Mesendoderm (in vitro differentiated cells): ENCODE measurements around the gene NACA.
A peak's percentile ranks its signal among the peaks of the same experiment; 100 is the strongest.
"Not testable (repeated sequence)": the region's sequence is repeated elsewhere in the genome, so short reads cannot be mapped to it uniquely, and the experiment has no call there.

Experiments
- DNase-seq: peaks from one replicate; pipeline ENCODE4 v3.0.0; 2013
- H2AK5ac ChIP-seq: 2 replicates; pipeline ENCODE4 v1.6.1; 2013; ENCODE audit warnings: low read length, inconsistent platforms
- H2BK120ac ChIP-seq: 2 replicates; pipeline ENCODE4 v1.6.1; 2013; ENCODE audit warnings: low read depth, mild to moderate bottlenecking, low read length, moderate library complexity, mixed read lengths
- H2BK15ac ChIP-seq: replicated peaks from 2 replicates; pipeline ENCODE4 v1.6.1; 2013; ENCODE audit warnings: low read depth, mild to moderate bottlenecking, moderate library complexity
- H2BK5ac ChIP-seq: 2 replicates; pipeline ENCODE4 v1.6.1; 2013; ENCODE audit warnings: low read length, inconsistent platforms
- H3K18ac ChIP-seq: 2 replicates; pipeline ENCODE4 v1.6.1; 2013; ENCODE audit warnings: mild to moderate bottlenecking, low read length, mixed read lengths
- H3K23ac ChIP-seq: one replicate; pipeline ENCODE4 v1.6.1; 2013; ENCODE audit warnings: low read length
- H3K27ac ChIP-seq: 2 replicates; pipeline ENCODE4 v1.5.1; 2013; ENCODE audit warnings: low read depth, mild to moderate bottlenecking, inconsistent platforms, low read length, moderate library complexity
- H3K27me3 ChIP-seq: 2 replicates; pipeline ENCODE4 v1.6.1; 2013; ENCODE audit warnings: low read length, control low read depth, mild to moderate bottlenecking, inconsistent platforms; ENCODE audit not compliant: insufficient read depth, poor library complexity
- H3K36me3 ChIP-seq: 2 replicates; pipeline ENCODE4 v1.6.1; 2013; ENCODE audit warnings: low read length, inconsistent platforms; ENCODE audit not compliant: control insufficient read depth, insufficient read depth
- H3K4ac ChIP-seq: one replicate; pipeline ENCODE4 v1.6.1; 2013; ENCODE audit warnings: low read depth, mild to moderate bottlenecking, low read length, moderate library complexity
- H3K4me1 ChIP-seq: 2 replicates; pipeline ENCODE4 v1.6.1; 2013; ENCODE audit warnings: low read depth, low read length, inconsistent platforms; ENCODE audit not compliant: control insufficient read depth
- H3K4me2 ChIP-seq: 2 replicates; pipeline ENCODE4 v1.6.1; 2013; ENCODE audit warnings: low read length
- H3K4me3 ChIP-seq: 2 replicates; pipeline ENCODE4 v1.5.1; 2013; ENCODE audit warnings: mild to moderate bottlenecking, low read length
- H3K56ac ChIP-seq: one replicate; pipeline ENCODE4 v1.6.1; 2013; ENCODE audit warnings: low read length
- H3K79me1 ChIP-seq: 2 replicates; pipeline ENCODE4 v1.6.1; 2013; ENCODE audit warnings: low read length, inconsistent platforms
- H3K79me2 ChIP-seq: 2 replicates; pipeline ENCODE4 v1.6.1; 2013; ENCODE audit warnings: mild to moderate bottlenecking, low read length; ENCODE audit not compliant: control insufficient read depth, insufficient read depth
- H3K9ac ChIP-seq: 2 replicates; pipeline ENCODE4 v1.6.1; 2013; ENCODE audit warnings: low read length, inconsistent platforms
- H4K5ac ChIP-seq: one replicate; pipeline ENCODE4 v1.6.1; 2013; ENCODE audit warnings: low read length
- H4K8ac ChIP-seq: one replicate; pipeline ENCODE4 v1.6.1; 2013; ENCODE audit warnings: low read depth, mild to moderate bottlenecking, control low read depth, low read length, moderate library complexity
- WGBS: extraction: QIAGEN DNeasy Blood & Tissue Kit; methylation state at CpG from one replicate; pipeline ENCODE4 v1.1.7; 2013; ENCODE audit warnings: low lambda C conversion rate, missing lambda C conversion rate; ENCODE audit not compliant: insufficient coverage; ENCODE audit errors: extremely low coverage; 5-methylcytosine and 5-hydroxymethylcytosine counted together

The NACA gene

GRCh38 chr12:56728139-56728861 lies 3.2 kb upstream of the NACA start:
- Histone ChIP-seq H3K18ac (no peak overlapping the region), H2BK5ac (no peak overlapping the region), H3K79me2 (peaks cover 17% of the 10 kb centered on the region), H3K23ac (no peak overlapping the region), H3K4me1 (no peaks in the 10 kb centered on the region), H3K79me1 (peaks cover 1% of the 10 kb centered on the region), H2AK5ac (no peak overlapping the region), H4K8ac (no peak overlapping the region), H3K36me3 (no peaks in the 10 kb centered on the region), H4K5ac (no peak overlapping the region), H3K56ac (no peak overlapping the region), H3K9ac (no peak overlapping the region), H3K4me2 (no peak overlapping the region), H3K27ac (no peak overlapping the region), H2BK120ac (no peak overlapping the region), H3K4ac (no peak overlapping the region), H3K4me3 (no peak overlapping the region), H3K27me3 (no peaks in the 10 kb centered on the region), H2BK15ac (no peak overlapping the region)
- DNase-seq: no peak
- WGBS: no CpG with 5 or more reads among the region's 11 CpGs

- not testable (repeated sequence) for H2BK120ac ChIP-seq, H3K4me1 ChIP-seq, H3K18ac ChIP-seq, H2AK5ac ChIP-seq, DNase-seq, H3K4me2 ChIP-seq, H3K4me3 ChIP-seq, H3K36me3 ChIP-seq, H3K79me1 ChIP-seq, H3K4ac ChIP-seq, H2BK15ac ChIP-seq, H4K8ac ChIP-seq, H3K27me3 ChIP-seq, H3K23ac ChIP-seq, H2BK5ac ChIP-seq, H3K27ac ChIP-seq, H3K9ac ChIP-seq, H4K5ac ChIP-seq, H3K56ac ChIP-seq
- H3K79me2 ChIP-seq: peaks cover 36% of the 10 kb centered on the region
- WGBS: no CpG with 5 or more reads among the region's 15 CpGs
Measured at GRCh38 chr12:56726196-56726675, 1.1 kb upstream of the NACA start.

GRCh38 chr12:56725723-56726102 lies 614 bp upstream of the NACA start:
- Histone ChIP-seq H2BK120ac (no peak overlapping the region), H2BK15ac (no peak overlapping the region), H3K79me1 (peaks cover 6% of the 10 kb centered on the region), H3K79me2 (peaks cover 41% of the 10 kb centered on the region), H3K27me3 (no peaks in the 10 kb centered on the region), H3K56ac (peak overlapping the region; percentile 96), H3K4me1 (peaks cover 13% of the 10 kb centered on the region), H3K4ac (no peak overlapping the region), H3K18ac (peak overlapping the region; percentile 46), H3K9ac (peak overlapping the region; percentile 86), H4K8ac (no peak overlapping the region), H3K27ac (peak overlapping the region; percentile 34), H4K5ac (no peak overlapping the region), H2AK5ac (no peak overlapping the region), H3K4me2 (peak overlapping the region; percentile 65), H3K4me3 (peak overlapping the region; percentile 66), H3K36me3 (peaks cover 2% of the 10 kb centered on the region), H3K23ac (no peak overlapping the region), H2BK5ac (no peak overlapping the region)
- WGBS: no CpG with 5 or more reads among the region's 7 CpGs
- DNase-seq: no peak

GRCh38 chr12:56724701-56724971 lies 463 bp downstream of the NACA start:
- DNase-seq: no peak
- H4K5ac ChIP-seq: peak overlapping the region; percentile 93
- H3K4ac ChIP-seq: peak overlapping the region; percentile 99
- peak overlapping the region; percentile 77 for H2AK5ac ChIP-seq
- peak overlapping the region; percentile 100 for H3K9ac ChIP-seq
- peak overlapping the region; percentile 49 for H2BK120ac ChIP-seq
- H3K36me3 ChIP-seq: peaks cover 2% of the 10 kb centered on the region
- H3K23ac ChIP-seq: peak overlapping the region; percentile 69
- peak overlapping the region; percentile 59 for H4K8ac ChIP-seq
- peak overlapping the region; percentile 99 for H3K4me2 ChIP-seq
- H2BK5ac ChIP-seq: peak overlapping the region; percentile 86
- peaks cover 52% of the 10 kb centered on the region for H3K79me2 ChIP-seq
- H2BK15ac ChIP-seq: no peak overlapping the region
- H3K18ac ChIP-seq: peak overlapping the region; percentile 92
- WGBS: no CpG with 5 or more reads among the region's 9 CpGs
- peak overlapping the region; percentile 97 for H3K56ac ChIP-seq
- H3K27ac ChIP-seq: peak overlapping the region; percentile 69
- H3K4me1 ChIP-seq: peaks cover 18% of the 10 kb centered on the region
- H3K4me3 ChIP-seq: peak overlapping the region; percentile 95
- peaks cover 14% of the 10 kb centered on the region for H3K79me1 ChIP-seq
- no peaks in the 10 kb centered on the region for H3K27me3 ChIP-seq

GRCh38 chr12:56723889-56724700 lies 1.0 kb downstream of the NACA start:
- H2BK120ac ChIP-seq: no peak overlapping the region
- no peak overlapping the region for H2BK15ac ChIP-seq
- peak overlapping the region; percentile 99 for H3K4ac ChIP-seq
- peak overlapping the region; percentile 59 for H4K8ac ChIP-seq
- H3K79me2 ChIP-seq: peaks cover 57% of the 10 kb centered on the region
- peak overlapping the region; percentile 69 for H3K27ac ChIP-seq
- peak overlapping the region; percentile 97 for H3K56ac ChIP-seq
- peak overlapping the region; percentile 92 for H3K18ac ChIP-seq
- H3K36me3 ChIP-seq: peaks cover 2% of the 10 kb centered on the region
- H3K9ac ChIP-seq: peak overlapping the region; percentile 100
- H2AK5ac ChIP-seq: peak overlapping the region; percentile 77
- DNase-seq: peak; percentile 49
- H3K27me3 ChIP-seq: no peaks in the 10 kb centered on the region
- H3K4me1 ChIP-seq: peaks cover 18% of the 10 kb centered on the region
- H3K4me3 ChIP-seq: peak overlapping the region; percentile 95
- H3K4me2 ChIP-seq: peak overlapping the region; percentile 99
- peaks cover 16% of the 10 kb centered on the region for H3K79me1 ChIP-seq
- peak overlapping the region; percentile 93 for H4K5ac ChIP-seq
- peak overlapping the region; percentile 86 for H2BK5ac ChIP-seq
- H3K23ac ChIP-seq: peak overlapping the region; percentile 87
- no CpG with 5 or more reads among the region's 14 CpGs for WGBS
